K562 (cell line): Measurements from ENCODE around the gene TSGA10IP. TPM values are rescaled to one million over a fixed set of nuclear protein-coding genes. Genes with fewer than 3 reads are reported as not detected.

Experiments used
- ATF3 ChIP-seq, 2 experiments: fragments of 450-650 bp in 1 of 2; sonication (generic) in 1 of 2; formaldehyde crosslinking in 1 of 2; IDR thresholded peaks in 1 of 2; conservative IDR thresholded peaks in 1 of 2; 2 replicates each; pipeline versions ENCODE4 v1.6.1 to v1.8.1; 2016 to 2023; ENCODE audit warnings: mild to moderate bottlenecking in 2 of 2, moderate library complexity in 2 of 2, inconsistent platforms in 1 of 2, missing genetic modification reagents in 1 of 2
- CTBP1 ChIP-seq: fragments of 450-650 bp; IDR thresholded peaks from 2 replicates; pipeline ENCODE4 v1.6.1; 2016; ENCODE audit warnings: borderline replicate concordance
- DIDO1 ChIP-seq: fragments of 450-650 bp; IDR thresholded peaks from 2 replicates; pipeline ENCODE4 v1.6.1; 2016; ENCODE audit warnings: low read depth, missing biosample characterization, missing genetic modification characterization
- NEUROD1 ChIP-seq: fragments of 150-350 bp; IDR thresholded peaks from 2 replicates; pipeline ENCODE4 v1.6.1; 2014; ENCODE audit warnings: borderline replicate concordance, low read length, low read depth; ENCODE audit not compliant: partially characterized antibody
- NKRF ChIP-seq: fragments of 450-650 bp; IDR thresholded peaks from 2 replicates; pipeline ENCODE4 v1.6.1; 2016; ENCODE audit warnings: borderline replicate concordance
- NR1H2 ChIP-seq: sonication (generic); formaldehyde crosslinking; IDR thresholded peaks from 2 replicates; pipeline ENCODE4 v1.4.0; 2020; ENCODE audit warnings: mild to moderate bottlenecking, missing genetic modification reagents
- SAFB2 ChIP-seq: fragments of 200-400 bp; formaldehyde crosslinking; IDR thresholded peaks from 2 replicates; pipeline ENCODE4 v1.6.1; 2018; ENCODE audit warnings: borderline replicate concordance, low read length, low read depth, moderate library complexity; ENCODE audit not compliant: severe bottlenecking
- SETDB1 ChIP-seq: IDR thresholded peaks from one replicate; pipeline ENCODE4 v1.6.1; 2012; ENCODE audit warnings: low read length, control low read depth, inconsistent platforms
- SLC30A9 ChIP-seq: fragments of 250-450 bp; sonication (Bioruptor Pico); IDR thresholded peaks from 2 replicates; pipeline ENCODE4 v1.8.0; 2022; ENCODE audit warnings: mild to moderate bottlenecking, moderate library complexity
- THRB ChIP-seq: fragments of 450-650 bp; formaldehyde crosslinking; conservative IDR thresholded peaks from 2 replicates; pipeline ENCODE4 v1.4.0; 2022; ENCODE audit warnings: mild to moderate bottlenecking, missing genetic modification characterization
- ZNF133 ChIP-seq: fragments of 250-450 bp; sonication (Bioruptor Pico); IDR thresholded peaks from 2 replicates; pipeline ENCODE4 v1.4.0; 2020; ENCODE audit warnings: mild to moderate bottlenecking
- ZNF324 ChIP-seq: fragments of 250-450 bp; sonication (Bioruptor Pico); IDR thresholded peaks from 2 replicates; pipeline ENCODE4 v1.4.0; 2020; ENCODE audit warnings: mild to moderate bottlenecking
- polyA plus RNA-seq, 8 experiments: library from polyadenylated mRNA; depleted of rRNA in 4 of 8; stranded (reverse) in 5 of 8; unstranded in 3 of 8; fragments of >200 nt; fragmentation: Nextera tagmentation in 2 of 8; fragmentation: Illumina TruSeq in 1 of 8; extraction: Ambion mirVana in 2 of 8; extraction: Trizol in 1 of 8; gene quantifications; 2 replicates each; pipeline versions ENCODE4 v1.2.1 to v1.2.3, GENCODE V29; 2011 to 2014; ENCODE audit warnings: inconsistent platforms in 1 of 8, missing spikeins in 1 of 8
- total RNA-seq, 7 experiments: library from RNA; depleted of rRNA in 6 of 7; stranded (reverse); fragments of >200 nt in 6 of 7; fragmentation: Illumina TruSeq in 2 of 7; extraction: Trizol in 2 of 7; gene quantifications; 2 replicates each; pipeline versions ENCODE4 v1.2.1 to v1.2.3, GENCODE V29; 2011 to 2021; ENCODE audit warnings: low replicate concordance in 1 of 7
- TF ChIP-seq, protein P1 (sequence below): fragments of 450-650 bp; formaldehyde crosslinking; IDR thresholded peaks from 2 replicates; pipeline ENCODE4 v1.4.0; 2022; ENCODE audit warnings: missing genetic modification characterization
- TF ChIP-seq, protein P2 (sequence below): sonication (generic); formaldehyde crosslinking; IDR thresholded peaks from 2 replicates; pipeline ENCODE4 v1.8.1; 2023; ENCODE audit warnings: mild to moderate bottlenecking, missing genetic modification reagents

The TSGA10IP gene
- total and polyA plus RNA-seq, 9 of the 15 experiments (the other 6 are each of a cell fraction or from before 2014, with no cell fraction given), result not detected

DNA sequence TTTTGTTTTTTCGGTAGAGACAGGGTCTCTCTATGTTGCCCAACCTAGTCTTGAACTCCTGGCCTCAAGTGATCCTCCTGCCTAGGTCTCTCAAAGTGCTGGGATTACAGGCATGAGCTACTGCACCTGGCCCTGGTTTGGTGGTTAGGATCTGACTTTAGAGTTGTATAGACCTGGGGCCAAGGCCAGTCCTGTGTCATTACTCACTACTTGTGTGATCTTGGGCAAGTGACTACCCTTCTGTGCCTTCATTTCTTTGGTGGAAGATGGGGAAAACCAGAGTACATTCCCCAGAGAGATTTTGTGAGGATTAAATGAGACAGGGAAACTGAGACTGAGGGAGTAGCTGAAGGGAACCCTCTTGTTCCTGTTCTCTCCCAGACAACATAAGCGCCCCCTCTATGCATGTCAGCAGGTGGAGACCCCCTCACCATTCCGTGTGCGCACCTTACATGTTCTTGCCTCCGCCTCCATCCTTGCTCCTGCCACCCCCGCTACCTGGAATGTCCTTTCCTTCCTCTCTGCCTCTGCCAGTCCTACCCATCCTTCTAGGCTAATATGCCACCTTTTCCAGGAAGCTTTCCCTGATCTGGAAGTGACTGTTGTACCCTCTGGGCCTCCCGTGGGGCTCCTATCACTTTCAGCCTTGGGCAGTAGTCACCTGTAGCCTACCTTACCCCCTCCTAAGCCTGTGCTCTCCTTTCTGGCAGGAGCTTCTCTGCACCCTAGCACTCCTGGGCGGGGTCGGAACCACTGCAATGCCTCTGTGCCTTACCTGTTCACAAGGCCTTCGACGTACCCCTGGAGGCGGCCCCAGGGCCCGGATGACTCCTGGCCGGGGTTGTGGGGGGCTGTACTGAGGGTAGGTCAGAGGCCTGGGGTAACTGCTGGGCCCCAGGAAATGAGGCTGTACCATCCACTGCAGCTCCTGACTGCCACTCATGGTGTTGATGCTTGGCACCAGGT, 49.0 kb upstream of the TSGA10IP start (continued):
- TF ChIP-seq, protein P1, sequence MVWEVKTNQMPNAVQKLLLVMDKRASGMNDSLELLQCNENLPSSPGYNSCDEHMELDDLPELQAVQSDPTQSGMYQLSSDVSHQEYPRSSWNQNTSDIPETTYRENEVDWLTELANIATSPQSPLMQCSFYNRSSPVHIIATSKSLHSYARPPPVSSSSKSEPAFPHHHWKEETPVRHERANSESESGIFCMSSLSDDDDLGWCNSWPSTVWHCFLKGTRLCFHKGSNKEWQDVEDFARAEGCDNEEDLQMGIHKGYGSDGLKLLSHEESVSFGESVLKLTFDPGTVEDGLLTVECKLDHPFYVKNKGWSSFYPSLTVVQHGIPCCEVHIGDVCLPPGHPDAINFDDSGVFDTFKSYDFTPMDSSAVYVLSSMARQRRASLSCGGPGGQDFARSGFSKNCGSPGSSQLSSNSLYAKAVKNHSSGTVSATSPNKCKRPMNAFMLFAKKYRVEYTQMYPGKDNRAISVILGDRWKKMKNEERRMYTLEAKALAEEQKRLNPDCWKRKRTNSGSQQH (CRISPR knock-in tag), result peak; percentile 9; the same call in 1 of the 2 replicates
- no peak for TF ChIP-seq ZNF324 (CRISPR knock-in tag)
- TF ChIP-seq SAFB2, result no peak
- TF ChIP-seq, protein P2, sequence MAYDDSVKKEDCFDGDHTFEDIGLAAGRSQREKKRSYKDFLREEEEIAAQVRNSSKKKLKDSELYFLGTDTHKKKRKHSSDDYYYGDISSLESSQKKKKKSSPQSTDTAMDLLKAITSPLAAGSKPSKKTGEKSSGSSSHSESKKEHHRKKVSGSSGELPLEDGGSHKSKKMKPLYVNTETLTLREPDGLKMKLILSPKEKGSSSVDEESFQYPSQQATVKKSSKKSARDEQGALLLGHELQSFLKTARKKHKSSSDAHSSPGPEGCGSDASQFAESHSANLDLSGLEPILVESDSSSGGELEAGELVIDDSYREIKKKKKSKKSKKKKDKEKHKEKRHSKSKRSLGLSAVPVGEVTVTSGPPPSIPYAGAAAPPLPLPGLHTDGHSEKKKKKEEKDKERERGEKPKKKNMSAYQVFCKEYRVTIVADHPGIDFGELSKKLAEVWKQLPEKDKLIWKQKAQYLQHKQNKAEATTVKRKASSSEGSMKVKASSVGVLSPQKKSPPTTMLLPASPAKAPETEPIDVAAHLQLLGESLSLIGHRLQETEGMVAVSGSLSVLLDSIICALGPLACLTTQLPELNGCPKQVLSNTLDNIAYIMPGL, result 0 out of 2 replicates have a peak, but pooled peaks have one; percentile 35
- TF ChIP-seq NR1H2, result no peak
- no peak for TF ChIP-seq CTBP1
- TF ChIP-seq SLC30A9 (CRISPR knock-in tag), result no peak
- no peak for TF ChIP-seq SETDB1
- TF ChIP-seq NEUROD1, result no peak
- TF ChIP-seq DIDO1 (tag), result no peak
- TF ChIP-seq ATF3 (IDR thresholded peaks at IDR 0.05), result no peak
- TF ChIP-seq ATF3 (CRISPR knock-in tag; conservative IDR thresholded peaks at IDR 0.05), result 0 out of 2 replicates have a peak, but pooled peaks have one; percentile 11
- peak; percentile 87 for TF ChIP-seq THRB (CRISPR knock-in tag)
- TF ChIP-seq NKRF, result no peak
- no peak for TF ChIP-seq ZNF133 (CRISPR knock-in tag)
- TF ChIP-seq, all 486 proteins: peak for 15
